Measurements from ENCODE around the gene TDRD1. TPM values are rescaled to one million over a fixed set of nuclear protein-coding genes. Genes with fewer than 3 reads are reported as not detected.
A peak's percentile ranks its signal among the peaks of the same experiment; 100 is the strongest.

TDRD1 gene
- total and polyA plus RNA-seq, 12 donors = 0.03 to 7.0 (median 4.0) TPM

DNA sequence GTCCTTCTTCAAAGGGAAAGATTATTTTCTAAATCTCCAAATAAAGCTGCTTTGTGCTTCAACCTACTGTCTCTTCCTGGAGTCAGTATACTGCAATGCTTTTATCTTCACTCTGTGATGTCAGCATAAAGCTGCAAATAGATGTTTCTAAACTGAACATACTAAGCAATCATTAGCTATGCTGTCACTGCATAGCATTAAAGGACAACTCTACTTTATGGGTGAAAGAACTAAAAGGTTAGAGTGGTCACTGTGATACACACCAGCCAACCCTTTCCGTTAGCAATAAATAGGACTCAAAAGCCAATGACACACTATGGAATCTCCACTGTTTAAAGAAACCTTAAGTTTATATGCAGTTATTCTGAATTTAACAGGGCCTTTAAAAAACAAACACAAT, 6.9 kb upstream of the TDRD1 start:
- DNase-seq = no peak

DNA sequence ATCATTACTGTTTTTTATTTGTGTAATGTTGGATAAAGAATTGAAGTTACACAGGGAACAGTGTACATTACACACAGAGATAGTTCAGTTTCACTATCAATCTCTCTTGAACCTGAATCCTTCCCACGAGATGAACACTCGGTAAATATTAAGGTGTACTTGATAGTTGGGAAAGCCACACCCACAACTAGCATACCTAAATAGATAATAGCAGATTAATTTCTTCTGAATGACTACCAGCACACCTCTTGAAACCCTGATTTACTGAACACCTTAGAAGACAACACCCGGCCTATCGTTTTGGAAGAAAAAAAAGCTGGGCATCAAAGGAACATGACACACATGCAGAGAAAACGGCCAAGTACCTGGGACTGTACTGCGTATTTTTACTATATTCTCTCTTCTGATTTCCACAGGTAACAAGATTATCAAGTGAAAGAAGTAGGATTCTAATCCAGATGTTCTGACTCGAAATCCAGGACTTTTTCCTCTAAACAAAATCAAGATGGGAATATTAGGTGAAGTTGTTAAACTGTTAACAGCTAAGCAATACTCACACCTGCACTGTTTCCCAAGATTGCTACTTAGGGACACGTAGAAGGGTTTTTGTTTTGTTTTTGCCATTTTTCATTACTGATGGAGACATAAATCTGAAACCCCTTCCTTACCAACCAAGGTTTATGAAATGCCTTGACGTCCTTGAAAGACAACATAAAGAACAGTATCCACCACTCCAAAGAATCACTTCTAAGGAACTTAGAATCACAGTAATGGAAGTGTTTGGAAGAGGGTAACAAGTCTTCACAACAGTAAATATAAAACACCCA, 6.2 kb upstream of the TDRD1 start:
- no peak for ATAC-seq
- intact Hi-C loops (cut with DNase I) = loop anchor here in 1 of 10 donors (10.0 kb wide), 1 partner anchor 92 kb away; no protein-coding TSS in a partner anchor

More for the DNA sequence above, 6.9 kb upstream of the TDRD1 start:
- no peaks in the 10 kb centered on the region for H3K27me3 ChIP-seq
- peak overlapping the region in 9 of 10 donors; percentile 80 to 100 (median 93) for H3K4me3 ChIP-seq
- peaks cover 0 to 26% (median 12%) of the 10 kb centered on the region in 11 donors for H3K9me3 ChIP-seq
- peak overlapping the region in 7 of 10 donors; percentile 87 to 98 (median 95) for H3K27ac ChIP-seq
- intact Hi-C loops (cut with DNase I) = loop anchor here in 1 of 10 donors (10.0 kb wide), 1 partner anchor 93 kb away; no protein-coding TSS in a partner anchor
- ATAC-seq = peak in 2 of 8 donors; percentile 25 to 51
- peaks cover 0 to 35% (median 22%) of the 10 kb centered on the region in 9 donors for H3K4me1 ChIP-seq
- H3K36me3 ChIP-seq = peaks cover 0 to 9% (median 0%) of the 10 kb centered on the region in 9 donors
- WGBS, 2 donors = 14 to 35% methylated on average over 1 of the region's 1 CpG
- TF ChIP-seq, protein P1, sequence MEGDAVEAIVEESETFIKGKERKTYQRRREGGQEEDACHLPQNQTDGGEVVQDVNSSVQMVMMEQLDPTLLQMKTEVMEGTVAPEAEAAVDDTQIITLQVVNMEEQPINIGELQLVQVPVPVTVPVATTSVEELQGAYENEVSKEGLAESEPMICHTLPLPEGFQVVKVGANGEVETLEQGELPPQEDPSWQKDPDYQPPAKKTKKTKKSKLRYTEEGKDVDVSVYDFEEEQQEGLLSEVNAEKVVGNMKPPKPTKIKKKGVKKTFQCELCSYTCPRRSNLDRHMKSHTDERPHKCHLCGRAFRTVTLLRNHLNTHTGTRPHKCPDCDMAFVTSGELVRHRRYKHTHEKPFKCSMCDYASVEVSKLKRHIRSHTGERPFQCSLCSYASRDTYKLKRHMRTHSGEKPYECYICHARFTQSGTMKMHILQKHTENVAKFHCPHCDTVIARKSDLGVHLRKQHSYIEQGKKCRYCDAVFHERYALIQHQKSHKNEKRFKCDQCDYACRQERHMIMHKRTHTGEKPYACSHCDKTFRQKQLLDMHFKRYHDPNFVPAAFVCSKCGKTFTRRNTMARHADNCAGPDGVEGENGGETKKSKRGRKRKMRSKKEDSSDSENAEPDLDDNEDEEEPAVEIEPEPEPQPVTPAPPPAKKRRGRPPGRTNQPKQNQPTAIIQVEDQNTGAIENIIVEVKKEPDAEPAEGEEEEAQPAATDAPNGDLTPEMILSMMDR (IDR thresholded peaks at IDR 0.05) = no peak

DNA sequence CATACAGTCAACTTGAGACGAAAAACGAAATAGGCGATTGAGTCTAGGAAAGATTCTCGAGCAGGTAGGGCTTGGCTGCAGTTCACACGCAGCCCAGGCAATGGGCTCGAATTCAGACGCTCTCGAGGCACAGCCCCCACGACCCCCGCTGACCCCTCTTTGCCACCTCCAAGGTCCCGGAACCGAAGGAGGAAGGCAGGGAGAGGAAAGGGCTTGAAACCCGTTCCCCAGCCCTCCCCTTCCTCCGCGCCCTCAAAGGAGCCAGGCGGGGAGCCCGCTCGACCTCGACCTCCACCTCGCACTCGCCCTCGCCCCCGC, 5.6 kb upstream of the TDRD1 start:
- Histone ChIP-seq H3K9me3 (peaks cover 0 to 18% (median 7%) of the 10 kb centered on the region in 11 donors), H3K27me3 (no peaks in the 10 kb centered on the region), H3K4me1 (peaks cover 0 to 35% (median 22%) of the 10 kb centered on the region in 9 donors), H3K4me3 (peak overlapping the region; percentile 68 to 100 (median 92)), H3K27ac (peak overlapping the region; percentile 84 to 98 (median 92)), H3K36me3 (peaks cover 0 to 8% (median 0%) of the 10 kb centered on the region in 9 donors)
- DNase-seq (no peak), ATAC-seq (peak in 7 of 8 donors; percentile 9 to 49 (median 38))
- intact Hi-C loops (cut with DNase I) = loop anchor here in 1 of 10 donors (10.0 kb wide), 1 partner anchor 91 kb away; no protein-coding TSS in a partner anchor
- 0% methylated on average over 21 to 23 of the region's 23 CpGs for WGBS, 2 donors
- TF ChIP-seq, protein P1 (IDR thresholded peaks at IDR 0.05) = no peak

More for the DNA sequence above, 6.2 kb upstream of the TDRD1 start:
- H3K27me3 ChIP-seq = no peaks in the 10 kb centered on the region
- peak overlapping the region; percentile 84 to 98 (median 92) for H3K27ac ChIP-seq
- H3K4me1 ChIP-seq = peaks cover 0 to 35% (median 22%) of the 10 kb centered on the region in 9 donors
- peaks cover 0 to 9% (median 0%) of the 10 kb centered on the region in 9 donors for H3K36me3 ChIP-seq
- WGBS, 2 donors = 14 to 21% methylated on average over 9 of the region's 9 CpGs
- H3K4me3 ChIP-seq = peak overlapping the region; percentile 68 to 100 (median 92)
- no peak for DNase-seq
- TF ChIP-seq, protein P1 (IDR thresholded peaks at IDR 0.05) = no peak
- H3K9me3 ChIP-seq = peaks cover 0 to 23% (median 12%) of the 10 kb centered on the region in 11 donors

DNA sequence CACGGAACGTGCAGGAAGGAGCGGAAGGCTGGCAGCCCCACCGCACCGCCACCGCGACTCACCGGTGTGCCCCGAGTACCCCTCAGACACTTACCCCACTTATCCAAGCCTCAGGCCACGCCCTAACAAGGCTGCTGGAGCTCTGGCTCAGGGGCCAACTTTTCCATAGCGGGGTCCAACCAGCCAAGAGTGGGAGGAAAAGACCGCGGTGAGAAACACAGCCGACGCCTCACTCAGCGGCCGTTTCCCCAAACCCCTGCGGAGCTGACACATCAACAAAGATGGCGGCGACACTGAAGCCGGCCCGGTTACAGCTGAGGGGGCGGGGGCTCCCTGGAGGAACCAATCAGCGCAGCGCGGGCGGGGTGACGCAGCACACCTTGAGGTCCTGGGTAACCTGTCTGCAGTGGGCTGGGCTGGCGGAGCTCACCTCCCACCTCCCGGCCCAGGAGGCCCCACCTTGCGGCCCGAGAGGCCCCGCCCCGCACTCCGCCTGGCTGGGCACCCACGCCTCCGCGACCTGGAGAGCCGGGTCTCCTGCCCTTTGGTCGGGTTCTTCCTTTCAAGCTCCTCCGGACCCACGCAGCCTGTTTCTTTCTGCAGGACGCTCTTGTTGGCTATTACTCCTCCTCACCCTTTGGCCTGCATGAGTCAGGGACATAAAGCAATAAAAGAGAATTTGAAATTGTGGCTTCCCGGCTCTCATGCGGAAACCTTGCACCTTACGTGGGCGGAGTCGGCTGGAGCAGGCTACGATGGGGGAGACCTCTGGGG, 5.0 kb upstream of the TDRD1 start, which contains the start of gene CCDC186:
CCDC186 (minus strand) TSS at position 283 of the 774 bp plus-strand sequence. CDS start 10,935 bp downstream, outside the sequence.
- DNase-seq (peak; percentile 93), ATAC-seq (peak; percentile 97 to 99 (median 98))
- TF ChIP-seq, protein P1 (IDR thresholded peaks at IDR 0.05) = no peak
- intact Hi-C loops (cut with DNase I) = loop anchor here in 1 of 10 donors (10.0 kb wide), 1 partner anchor 91 kb away; no protein-coding TSS in a partner anchor
- Histone ChIP-seq H3K27me3 (no peaks in the 10 kb centered on the region), H3K4me1 (peaks cover 0 to 35% (median 22%) of the 10 kb centered on the region in 9 donors), H3K27ac (peak within 1 kb of the TSS; percentile 84 to 98 (median 92)), H3K4me3 (peak within 1 kb of the TSS; percentile 68 to 100 (median 92)), H3K36me3 (peaks cover 0 to 2% (median 0%) of the 10 kb centered on the region in 9 donors), H3K9me3 (peaks cover 0 to 12% (median 2%) of the 10 kb centered on the region in 11 donors)
- 0 to 1% methylated on average over 49 of the region's 49 CpGs for WGBS, 2 donors
